Mesenchymal stem cell (in vitro differentiated cells and primary cell): ENCODE results near the gene KCNJ15.
A peak's percentile ranks its signal among the peaks of the same experiment; 100 is the strongest.

Experiments
- DNase-seq: peaks from one replicate; pipeline ENCODE4 v3.0.0-alpha.2; 2013
- H2AFZ ChIP-seq: one replicate; pipeline ENCODE4 v1.6.1; 2013; ENCODE audit warnings: low read depth, mild to moderate bottlenecking, control low read depth, inconsistent platforms, low read length, moderate library complexity
- H2AK5ac ChIP-seq: 2 replicates; pipeline ENCODE4 v1.6.1; 2013; ENCODE audit warnings: low read length, moderate library complexity, mild to moderate bottlenecking, inconsistent platforms; ENCODE audit not compliant: severe bottlenecking
- H2BK120ac ChIP-seq: one replicate; pipeline ENCODE4 v1.6.1; 2013; ENCODE audit warnings: low read depth, mild to moderate bottlenecking, inconsistent platforms, low read length, moderate library complexity
- H2BK12ac ChIP-seq, 2 experiments: one replicate each; pipeline ENCODE4 v1.6.1; 2013; ENCODE audit warnings: inconsistent platforms in 2 of 2, low read length in 2 of 2, mild to moderate bottlenecking in 2 of 2, moderate library complexity in 2 of 2, control low read depth in 1 of 2
- H2BK15ac ChIP-seq: one replicate; pipeline ENCODE4 v1.6.1; 2013; ENCODE audit warnings: mild to moderate bottlenecking, low read depth, inconsistent platforms; ENCODE audit not compliant: poor library complexity, severe bottlenecking
- H2BK5ac ChIP-seq: 2 replicates; pipeline ENCODE4 v1.6.1; 2013; ENCODE audit warnings: low read depth, mild to moderate bottlenecking, low read length, control low read depth, inconsistent platforms; ENCODE audit not compliant: poor library complexity, severe bottlenecking
- H3K14ac ChIP-seq, 2 experiments: one replicate each; pipeline ENCODE4 v1.6.1; 2013; ENCODE audit warnings: inconsistent platforms in 2 of 2, low read length in 2 of 2, control low read depth in 1 of 2, mild to moderate bottlenecking in 1 of 2, moderate library complexity in 1 of 2
- H3K18ac ChIP-seq, 2 experiments: one replicate each; pipeline ENCODE4 v1.6.1; 2013; ENCODE audit warnings: inconsistent platforms in 2 of 2, low read length in 2 of 2, control low read depth in 1 of 2, low read depth in 1 of 2, mild to moderate bottlenecking in 1 of 2
- H3K23ac ChIP-seq, 2 experiments: one replicate each; pipeline ENCODE4 v1.6.1; 2013; ENCODE audit warnings: inconsistent platforms in 2 of 2, low read length in 2 of 2, mild to moderate bottlenecking in 2 of 2, moderate library complexity in 2 of 2, control low read depth in 1 of 2
- H3K27ac ChIP-seq: 2 replicates; pipeline ENCODE4 v1.5.1; 2013; ENCODE audit warnings: mild to moderate bottlenecking, moderate library complexity, low read length, control low read depth, inconsistent platforms; ENCODE audit not compliant: poor library complexity, severe bottlenecking
- H3K27me3 ChIP-seq, 2 experiments: 2 replicates each; pipeline versions ENCODE4 v1.6.1 to v1.7.0; 2013; ENCODE audit warnings: low read length in 2 of 2, mild to moderate bottlenecking in 2 of 2, moderate library complexity in 2 of 2, control low read depth in 1 of 2, inconsistent platforms in 1 of 2; ENCODE audit not compliant: control insufficient read depth in 1 of 2, insufficient read depth in 1 of 2
- H3K36me3 ChIP-seq, 2 experiments: 2 replicates each; pipeline versions ENCODE4 v1.6.1 to v1.7.0; 2013; ENCODE audit warnings: low read length in 2 of 2, control low read depth in 1 of 2, inconsistent platforms in 1 of 2, low read depth in 1 of 2, mild to moderate bottlenecking in 1 of 2; ENCODE audit not compliant: insufficient read depth in 2 of 2, control insufficient read depth in 1 of 2
- H3K4ac ChIP-seq, 2 experiments: one replicate each; pipeline ENCODE4 v1.6.1; 2013; ENCODE audit warnings: inconsistent platforms in 2 of 2, low read length in 2 of 2, mild to moderate bottlenecking in 2 of 2, moderate library complexity in 2 of 2, control low read depth in 1 of 2, low read depth in 1 of 2
- H3K4me1 ChIP-seq: 2 replicates; pipeline ENCODE4 v1.6.1; 2013; ENCODE audit warnings: low read depth, low read length, control low read depth; ENCODE audit not compliant: control insufficient read depth, insufficient read depth
- H3K4me2 ChIP-seq: 2 replicates; pipeline ENCODE4 v1.6.1; 2013; ENCODE audit warnings: low read length, mild to moderate bottlenecking, inconsistent platforms; ENCODE audit not compliant: poor library complexity, severe bottlenecking
- H3K4me3 ChIP-seq, 2 experiments: 2 replicates each; pipeline versions ENCODE4 v1.5.1 to v1.7.0; 2013; ENCODE audit warnings: low read length in 2 of 2, mild to moderate bottlenecking in 2 of 2, control low read depth in 1 of 2, low read depth in 1 of 2; ENCODE audit not compliant: insufficient read depth in 1 of 2
- H3K79me1 ChIP-seq: replicated peaks from 2 replicates; pipeline ENCODE4 v1.6.1; 2013; ENCODE audit warnings: mild to moderate bottlenecking, control low read depth, low read length, inconsistent platforms; ENCODE audit not compliant: poor library complexity, severe bottlenecking
- H3K9ac ChIP-seq: 2 replicates; pipeline ENCODE4 v1.7.0; 2013; ENCODE audit warnings: mild to moderate bottlenecking, low read length, moderate library complexity
- H3K9me3 ChIP-seq: 2 replicates; pipeline ENCODE4 v1.7.0; 2013; ENCODE audit warnings: mild to moderate bottlenecking, low read length; ENCODE audit not compliant: control insufficient read depth
- H4K8ac ChIP-seq: one replicate; pipeline ENCODE4 v1.6.1; 2013; ENCODE audit warnings: inconsistent platforms, mild to moderate bottlenecking, low read length, moderate library complexity
- H4K91ac ChIP-seq: one replicate; pipeline ENCODE4 v1.6.1; 2013; ENCODE audit warnings: mild to moderate bottlenecking, low read length, inconsistent platforms
- WGBS: methylation state at CpG from one replicate; pipeline ENCODE4 v1.1.7; 2013; ENCODE audit warnings: mixed read lengths; 5-methylcytosine and 5-hydroxymethylcytosine counted together

KCNJ15 gene

DNA sequence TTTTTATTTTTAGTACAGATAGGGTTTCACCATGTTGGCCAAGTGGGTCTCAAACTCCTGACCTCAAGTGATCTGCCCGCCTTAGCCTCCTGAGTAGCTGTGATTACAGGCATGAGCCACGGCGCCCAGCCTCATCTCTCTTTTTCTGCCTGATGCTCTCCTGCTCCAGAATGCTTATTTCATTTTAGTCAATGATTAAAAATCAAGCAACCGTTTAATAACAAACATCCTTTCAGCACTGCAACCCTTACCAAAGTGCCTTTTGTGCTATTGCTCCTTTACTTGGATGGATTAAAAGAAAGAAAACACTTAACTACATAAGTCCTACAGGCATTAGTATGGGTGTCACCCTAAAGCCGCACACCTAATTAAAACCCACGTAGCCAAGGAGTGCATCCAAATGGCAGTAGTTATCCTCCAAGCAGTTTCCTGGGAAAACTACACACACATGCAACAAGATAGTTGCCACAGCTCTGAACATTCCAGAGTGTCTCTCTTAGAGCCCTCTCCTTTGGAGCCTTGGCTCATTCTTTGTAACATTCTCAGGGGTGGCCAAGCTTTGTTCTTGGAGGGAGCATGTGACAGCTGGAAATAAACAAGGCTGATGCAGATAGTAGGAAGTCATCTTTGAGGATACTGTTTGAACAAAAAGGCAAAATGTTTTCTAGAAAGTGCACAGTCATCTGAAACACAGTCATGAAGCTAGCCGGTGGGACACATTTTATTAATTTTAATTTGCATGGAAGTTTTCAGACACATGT, 51.2 kb downstream of the KCNJ15 start:
- peak overlapping the region; percentile 97 for H2AK5ac ChIP-seq
- H3K4me1 ChIP-seq: peaks cover 8% of the 10 kb centered on the region
- peak overlapping the region in 1 of 2 experiments; percentile 22 for H3K18ac ChIP-seq
- no peaks in the 10 kb centered on the region for H3K79me1 ChIP-seq
- peak overlapping the region; percentile 76 for H3K9ac ChIP-seq
- no peak overlapping the region for H4K91ac ChIP-seq
- H3K23ac ChIP-seq: no peak overlapping the region
- no peak overlapping the region for H2BK120ac ChIP-seq
- H2BK12ac ChIP-seq: peak overlapping the region; percentile 19 to 77
- H4K8ac ChIP-seq: no peak overlapping the region
- peak overlapping the region; percentile 51 for H2BK5ac ChIP-seq
- H3K4ac ChIP-seq: peak overlapping the region in 1 of 2 experiments; percentile 76
- H3K27me3 ChIP-seq: no peaks in the 10 kb centered on the region
- no peak overlapping the region for H3K14ac ChIP-seq
- DNase-seq: peak; percentile 69
- no peaks in the 10 kb centered on the region for H3K9me3 ChIP-seq
- no peaks in the 10 kb centered on the region for H3K36me3 ChIP-seq
- no peak overlapping the region for H2BK15ac ChIP-seq
- WGBS: 92% methylated on average over 7 of the region's 7 CpGs
- no peak overlapping the region for H3K4me3 ChIP-seq
- peak overlapping the region; percentile 95 for H3K27ac ChIP-seq
- no peak overlapping the region for H2AFZ ChIP-seq
- H3K4me2 ChIP-seq: no peak overlapping the region

GRCh38 chr21:38308532-38309119, 51.8 kb downstream of the KCNJ15 start:
- peak; percentile 62 for DNase-seq
- no peak overlapping the region for H3K4ac ChIP-seq
- peaks cover 11% of the 10 kb centered on the region for H3K4me1 ChIP-seq
- peak overlapping the region; percentile 3 for H2BK5ac ChIP-seq
- H4K8ac ChIP-seq: no peak overlapping the region
- 78% methylated on average over 9 of the region's 9 CpGs for WGBS
- no peaks in the 10 kb centered on the region for H3K27me3 ChIP-seq
- H2AK5ac ChIP-seq: peak overlapping the region; percentile 67
- H3K79me1 ChIP-seq: no peaks in the 10 kb centered on the region
- H4K91ac ChIP-seq: no peak overlapping the region
- no peak overlapping the region for H3K4me2 ChIP-seq
- H3K9me3 ChIP-seq: no peaks in the 10 kb centered on the region
- H3K18ac ChIP-seq: no peak overlapping the region
- peak overlapping the region; percentile 76 for H3K9ac ChIP-seq
- H3K4me3 ChIP-seq: no peak overlapping the region
- no peaks in the 10 kb centered on the region for H3K36me3 ChIP-seq
- H3K27ac ChIP-seq: peak overlapping the region; percentile 95
- H3K23ac ChIP-seq: no peak overlapping the region
- H3K14ac ChIP-seq: no peak overlapping the region
- no peak overlapping the region for H2BK120ac ChIP-seq
- H2BK15ac ChIP-seq: no peak overlapping the region
- no peak overlapping the region for H2BK12ac ChIP-seq
- H2AFZ ChIP-seq: no peak overlapping the region

DNA sequence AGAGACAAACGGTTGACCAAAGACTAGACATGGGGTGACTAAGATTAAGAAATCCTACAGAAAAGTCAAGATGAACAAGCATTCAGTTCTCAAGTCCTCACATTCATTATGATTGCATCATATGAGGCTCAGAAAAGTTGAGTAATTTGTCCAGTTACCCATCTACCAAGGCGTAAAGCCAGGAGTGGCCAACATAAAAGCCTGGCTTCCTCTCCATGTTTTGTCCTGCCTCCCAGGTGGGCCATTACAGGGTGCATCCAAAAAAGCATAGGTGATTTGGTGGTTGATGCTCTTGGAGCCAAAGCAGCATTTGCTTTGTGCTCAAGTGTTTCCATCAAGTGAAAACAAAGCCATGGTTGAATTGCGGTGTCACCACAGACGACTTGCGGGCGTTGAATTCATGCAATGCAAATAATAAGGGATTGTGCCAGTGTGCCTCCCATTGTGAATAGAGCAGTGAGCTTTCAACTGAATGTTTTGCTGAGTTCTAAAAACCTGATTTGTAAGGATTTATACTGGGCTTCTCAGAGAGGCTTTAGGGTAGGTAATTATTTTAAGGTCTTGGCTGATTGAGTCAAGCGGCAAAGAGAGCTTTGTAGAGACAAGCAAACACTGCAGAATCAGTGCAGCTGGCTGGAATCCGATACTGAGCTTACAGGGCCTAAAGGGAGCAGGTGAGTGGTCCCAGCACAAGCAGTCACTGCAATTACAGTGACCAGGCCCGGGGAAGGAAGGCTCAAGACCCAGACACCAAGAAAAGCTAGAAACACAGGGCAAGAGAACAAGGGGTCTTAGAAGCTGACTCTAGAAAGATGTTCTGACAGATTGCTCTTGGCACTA, 54.1 kb downstream of the KCNJ15 start:
- DNase-seq: peak; percentile 78
- Histone ChIP-seq H4K91ac (no peak overlapping the region), H3K79me1 (no peaks in the 10 kb centered on the region), H3K4me2 (no peak overlapping the region), H3K36me3 (no peaks in the 10 kb centered on the region), H3K23ac (no peak overlapping the region), H2BK120ac (no peak overlapping the region), H3K4me3 (no peak overlapping the region), H2BK5ac (peak overlapping the region; percentile 75), H3K27me3 (no peaks in the 10 kb centered on the region), H3K9me3 (no peaks in the 10 kb centered on the region), H2AK5ac (peak overlapping the region; percentile 70), H3K14ac (no peak overlapping the region), H4K8ac (no peak overlapping the region), H2AFZ (no peak overlapping the region), H2BK15ac (no peak overlapping the region), H3K27ac (peak overlapping the region; percentile 100), H3K18ac (peak overlapping the region in 1 of 2 experiments; percentile 21), H3K4ac (no peak overlapping the region), H3K9ac (peak overlapping the region; percentile 26), H2BK12ac (peak overlapping the region in 1 of 2 experiments; percentile 51), H3K4me1 (peaks cover 20% of the 10 kb centered on the region)
- 94% methylated on average over 9 of the region's 9 CpGs for WGBS

- H3K27ac ChIP-seq: peak overlapping the region; percentile 100
- H4K91ac ChIP-seq: no peak overlapping the region
- no peak overlapping the region for H2BK120ac ChIP-seq
- H3K4me2 ChIP-seq: no peak overlapping the region
- 93% methylated on average over 5 of the region's 6 CpGs for WGBS
- peaks cover 20% of the 10 kb centered on the region for H3K4me1 ChIP-seq
- H3K4ac ChIP-seq: peak overlapping the region in 1 of 2 experiments; percentile 50
- no peak overlapping the region for H2AK5ac ChIP-seq
- H3K36me3 ChIP-seq: no peaks in the 10 kb centered on the region
- no peaks in the 10 kb centered on the region for H3K27me3 ChIP-seq
- no peak overlapping the region for H3K4me3 ChIP-seq
- no peaks in the 10 kb centered on the region for H3K79me1 ChIP-seq
- H3K14ac ChIP-seq: no peak overlapping the region
- H2BK15ac ChIP-seq: no peak overlapping the region
- no peak overlapping the region for H3K9ac ChIP-seq
- no peak overlapping the region for H3K18ac ChIP-seq
- H2BK12ac ChIP-seq: no peak overlapping the region
- DNase-seq: no peak
- H3K9me3 ChIP-seq: no peaks in the 10 kb centered on the region
- H4K8ac ChIP-seq: no peak overlapping the region
- H2BK5ac ChIP-seq: peak overlapping the region; percentile 75
- H2AFZ ChIP-seq: no peak overlapping the region
- H3K23ac ChIP-seq: no peak overlapping the region
Observed at GRCh38 chr21:38311765-38312164, 55.0 kb downstream of the KCNJ15 start.
